Measurements from ENCODE around the gene GPR32.

Gene GPR32

GRCh38 chr19:50818859-50819472 lies 48.7 kb downstream of the GPR32 start:
- no peak overlapping the region for H3K27ac ChIP-seq (ENCODE audit: low read depth, low read length)
- peaks cover 17% of the 10 kb centered on the region for H3K27me3 ChIP-seq (ENCODE audit: control insufficient read depth, low read length)
- H3K4me3 ChIP-seq (ENCODE audit: low read length) = peak overlapping the region; percentile 85
- H3K36me3 ChIP-seq (ENCODE audit: control insufficient read depth, low read length) = no peaks in the 10 kb centered on the region
- TF ChIP-seq CTCF (IDR thresholded peaks at IDR 0.05; ENCODE audit: low read depth, low read length, poor library complexity, severe bottlenecking) (no peak), EZH2phosphoT487 (IDR thresholded peaks at IDR 0.05; ENCODE audit: borderline replicate concordance, low read length) (no peak)
- H3K9me3 ChIP-seq (ENCODE audit: control insufficient read depth, insufficient read depth, low read length) = no peaks in the 10 kb centered on the region
- no peaks in the 10 kb centered on the region for H3K79me2 ChIP-seq (ENCODE audit: control insufficient read depth, low read length)
- H3K4me2 ChIP-seq (ENCODE audit: low read length) = peak overlapping the region; percentile 93
- peaks cover 53% of the 10 kb centered on the region for H3K4me1 ChIP-seq (ENCODE audit: control insufficient read depth, low read length)
- H3K9me2 ChIP-seq (replicated peaks; ENCODE audit: control insufficient read depth, low read length) = no peaks in the 10 kb centered on the region
- H3F3A ChIP-seq (ENCODE audit: control insufficient read depth, insufficient read depth) = peaks cover 4% of the 10 kb centered on the region; the same call in 1 of the 2 replicates
- no peaks in the 10 kb centered on the region for H4K20me1 ChIP-seq (ENCODE audit: control insufficient read depth, insufficient read depth, low read depth, low read length)

- peaks cover 53% of the 10 kb centered on the region for H3K4me1 ChIP-seq (ENCODE audit: control insufficient read depth, low read length)
- TF ChIP-seq EZH2phosphoT487 (IDR thresholded peaks at IDR 0.05; ENCODE audit: borderline replicate concordance, low read length) (no peak), CTCF (IDR thresholded peaks at IDR 0.05; ENCODE audit: low read depth, low read length, poor library complexity, severe bottlenecking) (no peak)
- H4K20me1 ChIP-seq (ENCODE audit: control insufficient read depth, insufficient read depth, low read depth, low read length) = no peaks in the 10 kb centered on the region
- H3K27me3 ChIP-seq (ENCODE audit: control insufficient read depth, low read length) = peaks cover 19% of the 10 kb centered on the region
- H3K9me3 ChIP-seq (ENCODE audit: control insufficient read depth, insufficient read depth, low read length) = no peaks in the 10 kb centered on the region
- H3K79me2 ChIP-seq (ENCODE audit: control insufficient read depth, low read length) = no peaks in the 10 kb centered on the region
- peak overlapping the region; percentile 93 for H3K4me2 ChIP-seq (ENCODE audit: low read length)
- peak overlapping the region; percentile 85 for H3K4me3 ChIP-seq (ENCODE audit: low read length)
- H3K27ac ChIP-seq (ENCODE audit: low read depth, low read length) = peak overlapping the region; percentile 74
- no peaks in the 10 kb centered on the region for H3K36me3 ChIP-seq (ENCODE audit: control insufficient read depth, low read length)
- H3K9me2 ChIP-seq (replicated peaks; ENCODE audit: control insufficient read depth, low read length) = no peaks in the 10 kb centered on the region
- H3F3A ChIP-seq (ENCODE audit: control insufficient read depth, insufficient read depth) = peaks cover 4% of the 10 kb centered on the region; the same call in 1 of the 2 replicates
These were observed 49.4 kb downstream of the GPR32 start for GRCh38 chr19:50819636-50820035.

- Histone ChIP-seq H4K20me1 (ENCODE audit: control insufficient read depth, insufficient read depth, low read depth, low read length) (no peaks in the 10 kb centered on the region), H3K9me3 (ENCODE audit: control insufficient read depth, insufficient read depth, low read length) (no peaks in the 10 kb centered on the region), H3K4me1 (ENCODE audit: control insufficient read depth, low read length) (peaks cover 53% of the 10 kb centered on the region), H3K4me3 (ENCODE audit: low read length) (peak overlapping the region; percentile 85), H3K36me3 (ENCODE audit: control insufficient read depth, low read length) (no peaks in the 10 kb centered on the region), H3K79me2 (ENCODE audit: control insufficient read depth, low read length) (no peaks in the 10 kb centered on the region), H3K4me2 (ENCODE audit: low read length) (peak overlapping the region; percentile 93), H3F3A (ENCODE audit: control insufficient read depth, insufficient read depth) (peaks cover 4% of the 10 kb centered on the region; the same call in 1 of the 2 replicates), H3K27me3 (ENCODE audit: control insufficient read depth, low read length) (peaks cover 18% of the 10 kb centered on the region), H3K27ac (ENCODE audit: low read depth, low read length) (peak overlapping the region; percentile 74), H3K9me2 (replicated peaks; ENCODE audit: control insufficient read depth, low read length) (no peaks in the 10 kb centered on the region)
- no peak for TF ChIP-seq CTCF (IDR thresholded peaks at IDR 0.05; ENCODE audit: low read depth, low read length, poor library complexity, severe bottlenecking)
These were observed 49.8 kb downstream of the GPR32 start for GRCh38 chr19:50820086-50820485.
